Measurements from ENCODE around the gene MALRD1. TPM values are rescaled to one million over a fixed set of nuclear protein-coding genes. Genes with fewer than 3 reads are reported as not detected.

Gene MALRD1
- total RNA-seq, 4 donors from 2014 or later, result 0.33 to 7.5 (median 1.1) TPM

- no peak overlapping the region for H3K27ac ChIP-seq (replicated peaks in 1 of 4)
- H3K4me1 ChIP-seq, result no peaks in the 10 kb centered on the region
- H3K4me3 ChIP-seq, result no peak overlapping the region
- H3K27me3 ChIP-seq, result no peaks in the 10 kb centered on the region
- 74% methylated on average over 3 of the region's 3 CpGs for WGBS
- no peak for DNase-seq (ENCODE audit: extremely low spot score)
- intact Hi-C loops (cut with DNase I), result no loop called here
- TF ChIP-seq EP300 (IDR thresholded peaks at IDR 0.05) (no peak), POLR2A (IDR thresholded peaks at IDR 0.05; ENCODE audit: low read depth) (no peak), CTCF (IDR thresholded peaks at IDR 0.05) (no peak), POLR2AphosphoS5 (IDR thresholded peaks at IDR 0.05) (no peak)
- no peaks in the 10 kb centered on the region for H3K9me3 ChIP-seq
- no peaks in the 10 kb centered on the region for H3K36me3 ChIP-seq
Measured at GRCh38 chr10:19209319-19209718, 160.7 kb downstream of the MALRD1 start.

- DNase-seq (ENCODE audit: extremely low spot score), result no peak
Measured at GRCh38 chr10:19212590-19212989, 164.0 kb downstream of the MALRD1 start.

GRCh38 chr10:19221216-19221615, 172.6 kb downstream of the MALRD1 start:
- WGBS, result 81% methylated on average over 3 of the region's 3 CpGs
- Histone ChIP-seq H3K4me3 (no peak overlapping the region), H3K27me3 (no peaks in the 10 kb centered on the region), H3K4me1 (no peaks in the 10 kb centered on the region), H3K9me3 (no peaks in the 10 kb centered on the region), H3K36me3 (no peaks in the 10 kb centered on the region), H3K27ac (replicated peaks in 1 of 4) (no peak overlapping the region)
- TF ChIP-seq POLR2A (IDR thresholded peaks at IDR 0.05; ENCODE audit: low read depth), result no peak
- TF ChIP-seq CTCF (IDR thresholded peaks at IDR 0.05), result no peak
- no peak for TF ChIP-seq EP300 (IDR thresholded peaks at IDR 0.05)
- no peak for TF ChIP-seq POLR2AphosphoS5 (IDR thresholded peaks at IDR 0.05)
- no peak for DNase-seq (ENCODE audit: extremely low spot score)
- intact Hi-C loops (cut with DNase I), result no loop called here

More at GRCh38 chr10:19212590-19212989, 164.0 kb downstream of the MALRD1 start:
- no peak overlapping the region for H3K4me3 ChIP-seq
- H3K36me3 ChIP-seq, result no peaks in the 10 kb centered on the region
- no peaks in the 10 kb centered on the region for H3K27me3 ChIP-seq
- 43% methylated on average over 5 of the region's 5 CpGs for WGBS
- no peak for TF ChIP-seq CTCF (IDR thresholded peaks at IDR 0.05)
- TF ChIP-seq POLR2AphosphoS5 (IDR thresholded peaks at IDR 0.05), result no peak
- no peak for TF ChIP-seq EP300 (IDR thresholded peaks at IDR 0.05)
- no peak for TF ChIP-seq POLR2A (IDR thresholded peaks at IDR 0.05; ENCODE audit: low read depth)
- no peaks in the 10 kb centered on the region for H3K4me1 ChIP-seq
- H3K9me3 ChIP-seq, result no peaks in the 10 kb centered on the region
- intact Hi-C loops (cut with DNase I), result no loop called here
- no peak overlapping the region for H3K27ac ChIP-seq (replicated peaks in 1 of 4)

GRCh38 chr10:19226025-19226424, 177.4 kb downstream of the MALRD1 start:
- WGBS, result 97% methylated on average over 2 of the region's 2 CpGs
- no peaks in the 10 kb centered on the region for H3K9me3 ChIP-seq
- no peak for TF ChIP-seq POLR2A (IDR thresholded peaks at IDR 0.05; ENCODE audit: low read depth)
- no peak for TF ChIP-seq CTCF (IDR thresholded peaks at IDR 0.05)
- TF ChIP-seq POLR2AphosphoS5 (IDR thresholded peaks at IDR 0.05), result no peak
- TF ChIP-seq EP300 (IDR thresholded peaks at IDR 0.05), result no peak
- intact Hi-C loops (cut with DNase I), result no loop called here
- no peaks in the 10 kb centered on the region for H3K4me1 ChIP-seq
- H3K27me3 ChIP-seq, result no peaks in the 10 kb centered on the region
- no peak overlapping the region for H3K27ac ChIP-seq (replicated peaks in 1 of 4)
- no peaks in the 10 kb centered on the region for H3K36me3 ChIP-seq
- DNase-seq (ENCODE audit: extremely low spot score), result no peak
- no peak overlapping the region for H3K4me3 ChIP-seq

- intact Hi-C loops (cut with DNase I), result no loop called here
Measured at GRCh38 chr10:19231034-19231433, 182.4 kb downstream of the MALRD1 start.

More at GRCh38 chr10:19231034-19231433, 182.4 kb downstream of the MALRD1 start:
- no peak for DNase-seq (ENCODE audit: extremely low spot score)
- Histone ChIP-seq H3K9me3 (no peaks in the 10 kb centered on the region), H3K27me3 (no peaks in the 10 kb centered on the region), H3K4me1 (no peaks in the 10 kb centered on the region), H3K4me3 (no peak overlapping the region), H3K27ac (replicated peaks in 1 of 4) (no peak overlapping the region), H3K36me3 (no peaks in the 10 kb centered on the region)
- WGBS, result 75% methylated on average over 1 of the region's 1 CpG
- TF ChIP-seq CTCF (IDR thresholded peaks at IDR 0.05) (no peak), POLR2A (IDR thresholded peaks at IDR 0.05; ENCODE audit: low read depth) (no peak), POLR2AphosphoS5 (IDR thresholded peaks at IDR 0.05) (no peak), EP300 (IDR thresholded peaks at IDR 0.05) (no peak)
